Endodermal cell (in vitro differentiated cells): ENCODE results near the gene POU5F1. TPM values are rescaled to one million over a fixed set of nuclear protein-coding genes. Genes with fewer than 3 reads are reported as not detected.

ENCODE experiments used
- DNase-seq: peaks from one replicate; pipeline ENCODE4 v3.0.0-alpha.2; 2017
- H3K27ac ChIP-seq: 2 replicates; pipeline ENCODE4 v1.5.1; 2013; ENCODE audit warnings: mild to moderate bottlenecking, low read depth, low read length, moderate library complexity
- H3K27me3 ChIP-seq: 2 replicates; pipeline ENCODE4 v1.6.1; 2013; ENCODE audit warnings: mild to moderate bottlenecking, low read length, moderate library complexity; ENCODE audit not compliant: insufficient read depth, control insufficient read depth, poor library complexity, severe bottlenecking
- H3K36me3 ChIP-seq: 2 replicates; pipeline ENCODE4 v1.7.0; 2013; ENCODE audit warnings: mild to moderate bottlenecking, low read length, moderate library complexity; ENCODE audit not compliant: control insufficient read depth, insufficient read depth
- H3K4me1 ChIP-seq: one replicate; pipeline ENCODE4 v1.7.0; 2013; ENCODE audit warnings: low read length; ENCODE audit not compliant: control insufficient read depth, insufficient read depth
- H3K4me3 ChIP-seq: 2 replicates; pipeline ENCODE4 v1.5.1; 2013; ENCODE audit warnings: mild to moderate bottlenecking, low read length, moderate library complexity
- H3K9ac ChIP-seq: 2 replicates; pipeline ENCODE4 v1.6.1; 2013; ENCODE audit warnings: mild to moderate bottlenecking, low read length, moderate library complexity; ENCODE audit not compliant: poor library complexity, severe bottlenecking; ENCODE audit errors: extremely low read depth
- H3K9me3 ChIP-seq: 2 replicates; pipeline ENCODE4 v1.6.1; 2013; ENCODE audit warnings: mild to moderate bottlenecking, low read length, moderate library complexity; ENCODE audit not compliant: control insufficient read depth
- H3K27ac Mint-ChIP-seq: 2 replicates; pipeline ENCODE4 v1.8.0; 2020; ENCODE audit warnings: mixed read lengths
- H3K27me3 Mint-ChIP-seq: 2 replicates; pipeline ENCODE4 v1.8.0; 2021; ENCODE audit warnings: mild to moderate bottlenecking, mixed read lengths; ENCODE audit not compliant: insufficient read depth
- H3K36me3 Mint-ChIP-seq: 2 replicates; pipeline ENCODE4 v1.8.0; 2020; ENCODE audit warnings: low read depth, mixed read lengths
- H3K4me1 Mint-ChIP-seq: 2 replicates; pipeline ENCODE4 v1.8.0; 2020; ENCODE audit warnings: mixed read lengths
- H3K4me3 Mint-ChIP-seq: 2 replicates; pipeline ENCODE4 v1.8.0; 2020; ENCODE audit warnings: mild to moderate bottlenecking, moderate library complexity, mixed read lengths
- H3K9me3 Mint-ChIP-seq: 2 replicates; pipeline ENCODE4 v1.8.0; 2020; ENCODE audit warnings: mild to moderate bottlenecking, mixed read lengths
- WGBS, 2 experiments: methylation state at CpG; one replicate each; pipeline versions ENCODE4 v1.1.5 to v1.1.7; 2013; ENCODE audit warnings: missing lambda C conversion rate in 2 of 2, mixed read lengths in 1 of 2; ENCODE audit not compliant: insufficient coverage in 1 of 2, insufficient read length in 1 of 2; 5-methylcytosine and 5-hydroxymethylcytosine counted together
- total RNA-seq, 2 donors: library from RNA; stranded (reverse); fragmentation: NEBNext Ultra II Directional in 1 of 2; extraction: Animal tissue kit (Norgen Biotek cat#: 25700) in 1 of 2; gene quantifications; 2 replicates in 1 of 2; 3 replicates in 1 of 2; pipeline ENCODE4 v1.2.1, GENCODE V29; 2021
- TF ChIP-seq, protein P1 (sequence below): fragments of 200-600 bp; sonication (generic); conservative IDR thresholded peaks from 2 replicates; pipeline ENCODE4 v1.5.0; 2021; ENCODE audit warnings: antibody characterized with exemption, mild to moderate bottlenecking

Gene POU5F1
- total RNA-seq, 2 donors from 2014 or later = 106 to 687 TPM

- H3K27ac ChIP-seq = no peak overlapping the region
- peaks cover 13% of the 10 kb centered on the region for H3K4me1 Mint-ChIP-seq
- H3K9me3 ChIP-seq = no peaks in the 10 kb centered on the region
- no peak overlapping the region for H3K9ac ChIP-seq
- no peaks in the 10 kb centered on the region for H3K9me3 Mint-ChIP-seq
- WGBS, 2 experiments = 93% methylated on average over 5 to 8 of the region's 8 CpGs
- no peaks in the 10 kb centered on the region for H3K36me3 ChIP-seq
- no peak overlapping the region for H3K4me3 Mint-ChIP-seq
- TF ChIP-seq, protein P1, sequence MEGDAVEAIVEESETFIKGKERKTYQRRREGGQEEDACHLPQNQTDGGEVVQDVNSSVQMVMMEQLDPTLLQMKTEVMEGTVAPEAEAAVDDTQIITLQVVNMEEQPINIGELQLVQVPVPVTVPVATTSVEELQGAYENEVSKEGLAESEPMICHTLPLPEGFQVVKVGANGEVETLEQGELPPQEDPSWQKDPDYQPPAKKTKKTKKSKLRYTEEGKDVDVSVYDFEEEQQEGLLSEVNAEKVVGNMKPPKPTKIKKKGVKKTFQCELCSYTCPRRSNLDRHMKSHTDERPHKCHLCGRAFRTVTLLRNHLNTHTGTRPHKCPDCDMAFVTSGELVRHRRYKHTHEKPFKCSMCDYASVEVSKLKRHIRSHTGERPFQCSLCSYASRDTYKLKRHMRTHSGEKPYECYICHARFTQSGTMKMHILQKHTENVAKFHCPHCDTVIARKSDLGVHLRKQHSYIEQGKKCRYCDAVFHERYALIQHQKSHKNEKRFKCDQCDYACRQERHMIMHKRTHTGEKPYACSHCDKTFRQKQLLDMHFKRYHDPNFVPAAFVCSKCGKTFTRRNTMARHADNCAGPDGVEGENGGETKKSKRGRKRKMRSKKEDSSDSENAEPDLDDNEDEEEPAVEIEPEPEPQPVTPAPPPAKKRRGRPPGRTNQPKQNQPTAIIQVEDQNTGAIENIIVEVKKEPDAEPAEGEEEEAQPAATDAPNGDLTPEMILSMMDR = no peak
- H3K36me3 Mint-ChIP-seq = no peaks in the 10 kb centered on the region
- H3K27me3 Mint-ChIP-seq = no peaks in the 10 kb centered on the region
- DNase-seq = peak; percentile 34
- no peak overlapping the region for H3K4me3 ChIP-seq
- H3K27me3 ChIP-seq = no peaks in the 10 kb centered on the region
- peaks cover 2% of the 10 kb centered on the region for H3K4me1 ChIP-seq
- no peak overlapping the region for H3K27ac Mint-ChIP-seq
Measured at GRCh38 chr6:31178143-31179041, 7.9 kb upstream of the POU5F1 start.

DNA sequence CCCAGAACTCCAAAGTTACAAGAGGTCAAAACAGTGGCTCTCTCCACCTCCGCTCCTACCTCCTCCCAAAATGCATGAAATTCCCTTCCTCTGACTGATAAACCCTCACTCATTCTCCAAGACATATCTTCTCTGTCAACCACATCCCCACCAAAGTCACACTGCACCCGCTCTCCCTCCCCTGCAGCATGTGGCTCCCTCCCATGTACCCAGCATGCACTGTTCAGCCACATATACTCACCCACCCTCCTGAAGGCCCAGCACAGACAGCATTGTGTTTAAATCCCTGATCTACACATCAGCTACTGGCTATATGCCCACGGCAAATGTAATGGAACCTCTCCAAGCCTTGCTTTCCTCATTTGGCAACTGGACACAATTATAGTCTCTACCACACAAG lies 5.5 kb upstream of the POU5F1 start:
- Mint-ChIP-seq H3K27ac (no peak overlapping the region), H3K4me1 (peaks cover 27% of the 10 kb centered on the region), H3K27me3 (peaks cover 2% of the 10 kb centered on the region), H3K4me3 (no peak overlapping the region), H3K36me3 (no peaks in the 10 kb centered on the region), H3K9me3 (no peaks in the 10 kb centered on the region)
- Histone ChIP-seq H3K4me3 (no peak overlapping the region), H3K9me3 (no peaks in the 10 kb centered on the region), H3K4me1 (peaks cover 19% of the 10 kb centered on the region), H3K27ac (no peak overlapping the region), H3K9ac (no peak overlapping the region), H3K36me3 (no peaks in the 10 kb centered on the region), H3K27me3 (no peaks in the 10 kb centered on the region)
- TF ChIP-seq, protein P1 = no peak
- 85 to 92% methylated on average over 3 of the region's 3 CpGs for WGBS, 2 experiments
- DNase-seq = peak; percentile 42

GRCh38 chr6:31174378-31174777 lies 3.9 kb upstream of the POU5F1 start:
- TF ChIP-seq, protein P1 = no peak
- Mint-ChIP-seq H3K4me1 (peaks cover 34% of the 10 kb centered on the region), H3K4me3 (no peak overlapping the region)

More at GRCh38 chr6:31174378-31174777, 3.9 kb upstream of the POU5F1 start:
- Histone ChIP-seq H3K27ac (no peak overlapping the region), H3K36me3 (no peaks in the 10 kb centered on the region), H3K4me1 (peaks cover 19% of the 10 kb centered on the region), H3K27me3 (no peaks in the 10 kb centered on the region), H3K4me3 (no peak overlapping the region), H3K9me3 (no peaks in the 10 kb centered on the region), H3K9ac (no peak overlapping the region)
- peak overlapping the region; percentile 83 for H3K27ac Mint-ChIP-seq
- no peaks in the 10 kb centered on the region for H3K9me3 Mint-ChIP-seq
- peak; percentile 29 for DNase-seq
- 79 to 100% methylated on average over 3 to 5 of the region's 5 CpGs for WGBS, 2 experiments
- H3K36me3 Mint-ChIP-seq = no peaks in the 10 kb centered on the region
- peaks cover 5% of the 10 kb centered on the region for H3K27me3 Mint-ChIP-seq
